ENCODE measurements around the gene CCDC146.
"Not testable (repeated sequence)": the region's sequence is repeated elsewhere in the genome, so short reads cannot be mapped to it uniquely, and the experiment has no call there.

The CCDC146 gene

GRCh38 chr7:77217474-77218185 is 95.2 kb downstream of the CCDC146 start:
- Histone ChIP-seq H3K4me3 (no peak overlapping the region), H3K4me1 (no peaks in the 10 kb centered on the region), H3K36me3 (no peaks in the 10 kb centered on the region), H3K27me3 (no peaks in the 10 kb centered on the region), H3K27ac (no peak overlapping the region), H3K9me3 (no peaks in the 10 kb centered on the region)
- DNase-seq = no peak
- intact Hi-C loops (cut with DNase I; ENCODE audit: low total_unique reads) = no loop called here
- TF ChIP-seq CTCF (IDR thresholded peaks at IDR 0.05) = no peak

DNA sequence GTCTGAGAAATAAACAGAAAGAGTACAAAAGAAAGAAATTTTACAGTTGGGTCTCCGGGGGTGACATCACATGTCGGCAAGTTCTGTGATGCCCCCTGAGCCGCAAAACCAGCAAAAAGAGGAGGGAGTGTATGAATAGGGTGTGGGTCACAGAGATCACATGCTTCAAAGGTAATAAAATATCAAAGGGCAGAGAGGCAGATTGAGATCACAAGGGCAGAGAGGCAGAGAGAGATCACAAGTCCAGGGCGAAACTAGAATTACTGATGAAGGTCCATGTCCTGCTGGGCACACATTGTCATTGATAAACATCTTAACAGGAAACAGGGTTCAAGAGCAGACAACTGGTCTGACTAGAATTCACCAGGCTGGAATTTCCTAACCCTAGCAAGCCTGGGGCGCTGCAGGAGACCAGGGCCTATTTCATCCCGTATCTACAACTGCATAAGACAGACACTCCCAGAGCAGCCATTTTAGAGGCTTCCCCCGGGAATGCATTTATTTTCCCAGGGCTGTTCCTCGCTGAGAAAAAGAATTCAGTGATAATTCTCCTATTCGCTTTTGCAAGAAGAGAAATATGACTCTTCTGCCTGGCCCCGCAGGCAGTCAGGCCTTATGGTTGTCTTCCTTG is 97.4 kb downstream of the CCDC146 start:
- H3K36me3 ChIP-seq; H3K4me1 ChIP-seq; H3K27ac ChIP-seq; intact Hi-C loops (cut with DNase I; ENCODE audit: low total_unique reads); H3K27me3 ChIP-seq; DNase-seq; H3K9me3 ChIP-seq; H3K4me3 ChIP-seq: not testable (repeated sequence)

DNA sequence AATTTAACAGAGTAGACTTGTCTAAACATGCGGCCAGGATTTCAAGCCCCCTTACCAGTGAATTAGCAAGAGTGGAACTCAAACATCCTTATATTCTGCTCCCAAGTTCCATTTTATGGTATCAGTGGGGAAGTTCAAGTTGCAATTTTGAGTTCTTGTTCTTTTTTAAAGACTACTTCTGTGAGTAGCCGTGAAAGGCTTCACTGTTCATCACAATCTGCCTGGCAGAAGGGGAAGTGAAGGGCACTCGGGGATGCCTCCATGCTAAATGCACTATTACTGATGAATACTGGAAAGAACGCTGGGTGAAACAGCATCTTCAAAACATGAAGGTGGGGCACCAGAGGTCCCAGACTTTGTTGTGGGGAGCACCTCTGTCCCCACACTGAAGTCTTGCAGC is 99.7 kb downstream of the CCDC146 start:
- DNase-seq = no peak
- intact Hi-C loops (cut with DNase I; ENCODE audit: low total_unique reads) = no loop called here
- H3K4me3 ChIP-seq = no peak overlapping the region
- no peak overlapping the region for H3K27ac ChIP-seq
- no peaks in the 10 kb centered on the region for H3K36me3 ChIP-seq
- H3K9me3 ChIP-seq = no peaks in the 10 kb centered on the region
- no peak for TF ChIP-seq CTCF (IDR thresholded peaks at IDR 0.05)
- peaks cover 0 to 12% (median 0%) of the 10 kb centered on the region in 4 donors for H3K4me1 ChIP-seq
- H3K27me3 ChIP-seq = no peaks in the 10 kb centered on the region

GRCh38 chr7:77222819-77223218 is 100.4 kb downstream of the CCDC146 start:
- intact Hi-C loops (cut with DNase I; ENCODE audit: low total_unique reads) = no loop called here
- Histone ChIP-seq H3K9me3 (no peaks in the 10 kb centered on the region), H3K4me1 (peaks cover 0 to 12% (median 0%) of the 10 kb centered on the region in 4 donors), H3K36me3 (no peaks in the 10 kb centered on the region), H3K27me3 (no peaks in the 10 kb centered on the region), H3K27ac (no peak overlapping the region), H3K4me3 (no peak overlapping the region)
- DNase-seq = no peak
- no peak for TF ChIP-seq CTCF (IDR thresholded peaks at IDR 0.05)

DNA sequence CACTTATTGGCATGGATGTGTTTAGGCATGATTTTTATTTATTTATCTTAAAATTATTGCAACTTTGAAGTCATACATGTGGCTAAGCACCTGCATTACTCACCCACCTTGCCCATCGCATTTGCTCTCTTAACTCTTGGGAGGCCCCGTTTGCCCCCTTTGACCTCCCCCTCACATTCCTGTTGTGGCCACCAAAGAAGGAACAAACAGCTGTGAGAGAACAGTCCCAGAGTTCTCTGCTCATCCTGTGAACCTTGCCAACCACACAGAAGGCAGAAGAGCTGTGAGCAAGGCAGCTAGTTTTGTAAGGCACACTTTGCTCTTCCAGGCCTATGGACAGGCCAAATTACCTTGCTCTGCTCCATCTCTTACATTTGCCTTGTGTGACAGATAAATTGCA is 100.8 kb downstream of the CCDC146 start:
- Histone ChIP-seq H3K27me3 (no peaks in the 10 kb centered on the region), H3K9me3 (no peaks in the 10 kb centered on the region), H3K4me3 (no peak overlapping the region), H3K27ac (no peak overlapping the region), H3K36me3 (no peaks in the 10 kb centered on the region), H3K4me1 (peaks cover 0 to 12% (median 0%) of the 10 kb centered on the region in 4 donors)
- intact Hi-C loops (cut with DNase I; ENCODE audit: low total_unique reads) = no loop called here
- DNase-seq = no peak
- TF ChIP-seq CTCF (IDR thresholded peaks at IDR 0.05) = no peak

DNA sequence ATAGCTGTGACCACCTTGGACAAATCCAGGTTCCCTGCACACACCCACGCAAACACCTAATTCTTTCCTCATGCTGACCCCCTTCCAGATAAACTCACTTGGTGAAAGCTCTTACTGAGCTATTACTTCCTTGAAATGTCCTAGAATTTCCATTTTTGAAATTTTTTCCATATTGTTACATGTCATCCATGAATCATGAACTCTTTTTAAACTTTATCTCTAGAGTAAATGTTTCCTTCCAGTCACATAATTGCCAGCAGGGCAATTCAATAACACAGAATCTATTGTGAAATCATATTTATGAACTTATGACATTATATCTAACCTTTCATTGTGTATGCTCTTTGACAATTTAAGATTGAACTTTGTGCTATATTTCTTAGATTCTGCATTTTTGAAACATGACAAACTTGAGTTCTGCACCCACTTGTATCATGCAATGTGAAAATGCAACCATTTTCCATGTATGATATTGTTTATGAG is 104.0 kb downstream of the CCDC146 start:
- Histone ChIP-seq H3K36me3 (no peaks in the 10 kb centered on the region), H3K9me3 (no peaks in the 10 kb centered on the region), H3K4me3 (no peak overlapping the region), H3K27ac (no peak overlapping the region), H3K4me1 (peaks cover 0 to 12% (median 0%) of the 10 kb centered on the region in 4 donors), H3K27me3 (no peaks in the 10 kb centered on the region)
- intact Hi-C loops (cut with DNase I; ENCODE audit: low total_unique reads) = no loop called here
- TF ChIP-seq CTCF (IDR thresholded peaks at IDR 0.05) = no peak
- DNase-seq = no peak

- H3K4me3 ChIP-seq; intact Hi-C loops (cut with DNase I; ENCODE audit: low total_unique reads); H3K36me3 ChIP-seq; DNase-seq; H3K27me3 ChIP-seq; H3K27ac ChIP-seq; H3K9me3 ChIP-seq: not testable (repeated sequence)
- peaks cover 0 to 12% (median 0%) of the 10 kb centered on the region in 4 donors for H3K4me1 ChIP-seq
Observed at GRCh38 chr7:77228795-77229194, 106.4 kb downstream of the CCDC146 start.

Data from tibial artery (tissue), 4 donors.